H1 (cell line): Measurements from ENCODE around the gene IGFALS. TPM values are rescaled to one million over a fixed set of nuclear protein-coding genes. Genes with fewer than 3 reads are reported as not detected.
A peak's percentile ranks its signal among the peaks of the same experiment; 100 is the strongest.

Experiments used
- CTCF ChIA-PET: fragments of 300-600 bp; sonication (Branson Sonifier 250); formaldehyde crosslinking; loops from one replicate; lab custom pipeline; 2021; ENCODE audit not compliant: partially characterized antibody; lab: Charles Lee
- POLR2A ChIA-PET: fragments of 300-600 bp; sonication (Branson Sonifier 250); formaldehyde crosslinking; loops from one replicate; lab custom pipeline; 2021; ENCODE audit warnings: inconsistent platforms; ENCODE audit not compliant: partially characterized antibody; lab: Charles Lee
- DNase-seq, 2 experiments: peaks; one replicate each; pipeline versions ENCODE4 v3.0.0 to v3.0.0-alpha.2; 2010 to 2022; ENCODE audit warnings: low spot score in 2 of 2, low read depth in 1 of 2, mixed read lengths in 1 of 2
- FAIRE-seq: peaks from 2 replicates; lab custom pipeline; 2011; peaks lifted over from hg19 to GRCh38; lab: Jason Lieb, UNC
- H2AFZ ChIP-seq: 2 replicates; pipeline ENCODE4 v1.8.1; 2012; ENCODE audit warnings: low read length, inconsistent platforms
- H2AK5ac ChIP-seq: 2 replicates; pipeline ENCODE4 v1.6.1; 2013; ENCODE audit warnings: low read depth, low read length
- H2BK120ac ChIP-seq: replicated peaks from 2 replicates; pipeline ENCODE3; 2013; ENCODE audit warnings: low read depth, low read length, inconsistent platforms
- H2BK12ac ChIP-seq: 2 replicates; pipeline ENCODE4 v1.6.1; 2013; ENCODE audit warnings: low read depth, low read length
- H2BK15ac ChIP-seq: 2 replicates; pipeline ENCODE4 v1.6.1; 2013; ENCODE audit warnings: low read length
- H2BK20ac ChIP-seq: 2 replicates; pipeline ENCODE4 v1.6.1; 2013; ENCODE audit warnings: low read length
- H2BK5ac ChIP-seq: 2 replicates; pipeline ENCODE4 v1.6.1; 2013; ENCODE audit warnings: low read depth, low read length
- H3K14ac ChIP-seq: 2 replicates; pipeline ENCODE4 v1.6.1; 2013; ENCODE audit warnings: inconsistent platforms; ENCODE audit not compliant: insufficient read length
- H3K18ac ChIP-seq: 2 replicates; pipeline ENCODE4 v1.6.1; 2013; ENCODE audit warnings: low read length; ENCODE audit errors: extremely low read depth
- H3K23ac ChIP-seq: 2 replicates; pipeline ENCODE4 v1.6.1; 2013; ENCODE audit warnings: inconsistent platforms; ENCODE audit not compliant: insufficient read length
- H3K23me2 ChIP-seq: 2 replicates; pipeline ENCODE4 v1.6.1; 2013; ENCODE audit warnings: low read depth, low read length
- H3K27ac ChIP-seq: 2 replicates; pipeline ENCODE4 v1.6.1; 2011; ENCODE audit warnings: low read depth, low read length, inconsistent platforms
- H3K27me3 ChIP-seq, 4 experiments: replicated peaks in 1 of 4; 1 replicate in 1 of 4; 2 replicates in 3 of 4; pipeline versions ENCODE4 v1.6.1 to v1.8.1; 2011 to 2013; ENCODE audit warnings: low read length in 3 of 4, mild to moderate bottlenecking in 3 of 4, inconsistent platforms in 2 of 4, mixed read lengths in 2 of 4, moderate library complexity in 1 of 4; ENCODE audit not compliant: control insufficient read depth in 3 of 4, insufficient read depth in 3 of 4; ENCODE audit errors: extremely low read depth in 1 of 4
- H3K36me3 ChIP-seq, 4 experiments: 2 replicates each; pipeline versions ENCODE4 v1.6.1 to v1.8.1; 2011 to 2013; ENCODE audit warnings: mild to moderate bottlenecking in 4 of 4, low read length in 3 of 4, moderate library complexity in 2 of 4, control low read depth in 1 of 4, inconsistent platforms in 1 of 4; ENCODE audit not compliant: insufficient read depth in 4 of 4, control insufficient read depth in 2 of 4
- H3K4ac ChIP-seq: replicated peaks from 2 replicates; pipeline ENCODE3; 2013; ENCODE audit warnings: low read length, low read depth, mixed read lengths, inconsistent platforms; ENCODE audit not compliant: insufficient read length
- H3K4me1 ChIP-seq, 4 experiments: replicated peaks in 1 of 4; 1 replicate in 1 of 4; 2 replicates in 3 of 4; pipeline versions ENCODE4 v1.6.1 to v1.8.1; 2011 to 2013; ENCODE audit warnings: low read length in 3 of 4, inconsistent platforms in 2 of 4, mixed read lengths in 1 of 4; ENCODE audit not compliant: insufficient read depth in 4 of 4, control insufficient read depth in 3 of 4
- H3K4me2 ChIP-seq, 2 experiments: 2 replicates each; pipeline versions ENCODE4 v1.6.1 to v1.8.1; 2011 to 2013; ENCODE audit warnings: low read depth in 2 of 2, low read length in 2 of 2, control low read depth in 1 of 2, inconsistent platforms in 1 of 2, mild to moderate bottlenecking in 1 of 2; ENCODE audit not compliant: insufficient read depth in 1 of 2
- H3K4me3 ChIP-seq, 4 experiments: fragments of 200-600, 300-600 bp in 1 of 4; sonication (generic), shearing (Covaris generic), sonication (Bioruptor Twin) in 1 of 4; 2 replicates each; pipeline versions ENCODE4 v1.5.1 to v1.8.1; 2011 to 2016; ENCODE audit warnings: low read length in 4 of 4, low read depth in 3 of 4, control low read depth in 2 of 4, inconsistent platforms in 2 of 4, mild to moderate bottlenecking in 2 of 4, mixed read lengths in 1 of 4, moderate library complexity in 1 of 4; ENCODE audit not compliant: insufficient read depth in 2 of 4; ENCODE audit errors: extremely low read depth in 1 of 4
- H3K56ac ChIP-seq: replicated peaks from 2 replicates; pipeline ENCODE3; 2013; ENCODE audit warnings: low read depth, mild to moderate bottlenecking, mixed read lengths, low read length, inconsistent platforms; ENCODE audit not compliant: insufficient read length
- H3K79me1 ChIP-seq: 2 replicates; pipeline ENCODE4 v1.6.1; 2013; ENCODE audit warnings: low read depth, low read length, control low read depth
- H3K79me2 ChIP-seq, 2 experiments: 2 replicates each; pipeline versions ENCODE4 v1.6.1 to v1.8.1; 2012 to 2013; ENCODE audit warnings: low read length in 2 of 2, mild to moderate bottlenecking in 2 of 2, inconsistent platforms in 1 of 2; ENCODE audit not compliant: insufficient read depth in 2 of 2, control insufficient read depth in 1 of 2
- H3K9ac ChIP-seq, 4 experiments: replicated peaks in 1 of 4; 1 replicate in 1 of 4; 2 replicates in 3 of 4; pipeline versions ENCODE4 v1.6.1 to v1.8.1; 2011 to 2013; ENCODE audit warnings: low read depth in 3 of 4, low read length in 3 of 4, control low read depth in 2 of 4, mild to moderate bottlenecking in 2 of 4, moderate library complexity in 2 of 4, inconsistent platforms in 1 of 4; ENCODE audit errors: extremely low read depth in 1 of 4
- H3K9me3 ChIP-seq, 2 experiments: 2 replicates each; pipeline versions ENCODE4 v1.6.1 to v1.8.1; 2012 to 2013; ENCODE audit warnings: mild to moderate bottlenecking in 2 of 2, moderate library complexity in 2 of 2, control low read depth in 1 of 2, inconsistent platforms in 1 of 2, low read depth in 1 of 2, low read length in 1 of 2, mixed read lengths in 1 of 2; ENCODE audit not compliant: insufficient read depth in 2 of 2
- H4K20me1 ChIP-seq, 2 experiments: replicated peaks in 1 of 2; 2 replicates each; pipeline versions ENCODE3 to v1.8.1; 2011 to 2013; ENCODE audit warnings: inconsistent platforms in 2 of 2, low read length in 2 of 2, mild to moderate bottlenecking in 1 of 2; ENCODE audit not compliant: insufficient read depth in 2 of 2, control insufficient read depth in 1 of 2
- H4K5ac ChIP-seq: 2 replicates; pipeline ENCODE4 v1.6.1; 2013; ENCODE audit warnings: low read length, low read depth, mixed read lengths, inconsistent platforms; ENCODE audit not compliant: insufficient read length
- H4K8ac ChIP-seq: 2 replicates; pipeline ENCODE4 v1.8.0; 2013; ENCODE audit warnings: mild to moderate bottlenecking, moderate library complexity, low read length, inconsistent platforms; ENCODE audit not compliant: insufficient read depth; ENCODE audit errors: extremely low read depth
- H4K91ac ChIP-seq: replicated peaks from 2 replicates; pipeline ENCODE3; 2013; ENCODE audit warnings: low read length, mixed read lengths, inconsistent platforms; ENCODE audit not compliant: insufficient read length
- KDM1A ChIP-seq: fragments of 200-600, 300-600 bp; sonication (generic); IDR thresholded peaks from 2 replicates; pipeline ENCODE4 v1.7.1; 2016; ENCODE audit warnings: mild to moderate bottlenecking, low read length, borderline replicate concordance
- WGBS, 2 experiments: shearing (Covaris generic) in 1 of 2; methylation state at CpG; one replicate each; pipeline versions ENCODE4 v1.1.6 to v1.1.7; 2013 to 2015; ENCODE audit warnings: low lambda C conversion rate in 2 of 2, mixed read lengths in 2 of 2, inconsistent platforms in 1 of 2, low coverage in 1 of 2, missing lambda C conversion rate in 1 of 2; ENCODE audit not compliant: insufficient replicate concordance in 2 of 2, insufficient coverage in 1 of 2, insufficient read length in 1 of 2; ENCODE audit errors: extremely low coverage in 1 of 2, missing lambda C conversion rate in 1 of 2; 5-methylcytosine and 5-hydroxymethylcytosine counted together
- polyA plus RNA-seq, 7 experiments: library from polyadenylated mRNA; depleted of rRNA in 3 of 7; stranded (reverse) in 5 of 7; unstranded in 2 of 7; fragments of >200 nt in 5 of 7; fragments of 200-250 nt in 2 of 7; gene quantifications; 1 replicate in 5 of 7; 2 replicates in 1 of 7; 4 replicates in 1 of 7; pipeline versions ENCODE4 v1.2.1 to v1.2.3, GENCODE V29; 2011 to 2013; ENCODE audit warnings: missing spikeins in 2 of 7, mixed read lengths in 2 of 7
- total RNA-seq: library from RNA; stranded (reverse); fragmentation: NEBNext Ultra II Directional; extraction: Animal tissue kit (Norgen Biotek cat#: 25700); gene quantifications from 2 replicates; pipeline ENCODE4 v1.2.1, GENCODE V29; 2021

Gene IGFALS
- total and polyA plus RNA-seq, 2 of the 8 experiments (the other 6 are each of a cell fraction or from before 2014, with no cell fraction given) = not detected

DNA sequence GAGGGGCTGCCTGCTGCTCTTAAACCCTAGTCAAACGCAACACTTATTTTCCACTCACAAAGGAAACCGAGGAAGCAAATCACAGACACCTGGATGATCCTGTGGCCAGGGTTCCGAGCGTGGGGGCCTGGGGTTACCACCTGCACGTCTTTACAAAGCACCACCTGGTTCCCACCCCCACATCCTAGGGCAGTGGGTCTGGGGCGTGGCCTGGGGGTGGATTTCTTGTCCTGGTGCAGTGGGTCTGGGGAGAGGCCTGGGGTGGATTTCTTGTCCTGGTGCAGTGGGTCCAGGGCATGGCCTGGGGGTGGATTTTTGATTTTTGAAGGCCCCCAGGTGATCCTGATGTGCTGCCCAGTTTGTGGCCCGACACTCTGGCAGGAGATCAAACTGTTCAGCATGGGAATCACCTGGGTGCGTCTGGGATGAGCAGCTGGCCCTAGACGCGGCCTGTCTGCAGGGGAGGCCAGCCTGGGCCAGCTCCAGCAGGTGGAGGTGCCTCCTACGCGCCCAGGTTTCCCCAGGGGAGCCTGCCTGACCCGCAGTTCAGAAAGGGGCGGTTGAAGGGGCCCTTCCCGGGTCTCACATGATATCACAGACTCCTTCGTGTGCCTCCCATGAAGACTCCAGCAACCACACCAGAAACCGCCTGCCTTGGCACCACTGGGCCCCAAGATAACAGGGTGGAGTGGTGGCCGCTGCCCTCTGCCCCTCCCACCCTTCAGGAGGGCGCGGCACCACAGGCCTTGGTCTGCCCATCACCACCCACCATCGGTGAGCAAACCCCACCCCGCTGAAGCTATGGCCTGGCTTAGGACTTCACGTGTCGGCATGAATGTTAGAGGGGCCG is 26.8 kb upstream of the IGFALS start:
- no peak overlapping the region for H3K4ac ChIP-seq
- no peak for TF ChIP-seq KDM1A
- TF ChIP-seq, all 59 proteins: peak for 0
- H4K8ac ChIP-seq = peak overlapping the region; percentile 36; the same call in 1 of the 2 replicates
- H3K9ac ChIP-seq = no peak overlapping the region
- DNase-seq (no peak), FAIRE-seq (no peak)
- no peak overlapping the region for H3K27ac ChIP-seq
- H3K4me3 ChIP-seq = no peak overlapping the region
- no peak overlapping the region for H2AK5ac ChIP-seq
- H3K23ac ChIP-seq = no peak overlapping the region
- no peak overlapping the region for H2BK120ac ChIP-seq
- CTCF ChIA-PET = interaction anchor here (1.5 kb wide), 1 partner anchor 9 kb away, joined by 7 read pairs; no protein-coding TSS in a partner anchor
- peaks cover 0 to 2% (median 0%) of the 10 kb centered on the region in 4 experiments; a peak in 3 of 7 replicates for H3K27me3 ChIP-seq
- H2BK15ac ChIP-seq = no peak overlapping the region
- H3K36me3 ChIP-seq = peaks cover 0 to 9% (median 4%) of the 10 kb centered on the region in 4 experiments; a peak in 5 of 8 replicates
- no peak overlapping the region for H3K14ac ChIP-seq
- H2BK20ac ChIP-seq = no peak overlapping the region
- 87% methylated on average over 22 of the region's 25 CpGs; no CpG with 5 or more reads in 1 of the 2 experiments for WGBS, 2 experiments
- peaks cover 4 to 13% of the 10 kb centered on the region in 2 experiments for H4K20me1 ChIP-seq
- H2BK5ac ChIP-seq = no peak overlapping the region
- no peak overlapping the region for H4K91ac ChIP-seq
- H2BK12ac ChIP-seq = no peak overlapping the region
- H3K9me3 ChIP-seq = no peaks in the 10 kb centered on the region
- POLR2A ChIA-PET = interaction anchor here (1.0 to 1.5 kb wide), 2 partner anchors 29 to 32 kb away, joined by 3 to 4 read pairs; no protein-coding TSS in a partner anchor
- H3K4me1 ChIP-seq = no peaks in the 10 kb centered on the region
- H3K56ac ChIP-seq = no peak overlapping the region
- no peak overlapping the region for H2AFZ ChIP-seq
- no peaks in the 10 kb centered on the region for H3K23me2 ChIP-seq
- peaks cover 1% of the 10 kb centered on the region; the same call in 1 of the 2 replicates for H3K79me1 ChIP-seq
- no peak overlapping the region for H4K5ac ChIP-seq
- H3K18ac ChIP-seq = no peak overlapping the region
- no peak overlapping the region for H3K4me2 ChIP-seq
- no peaks in the 10 kb centered on the region for H3K79me2 ChIP-seq
